GM19351 (cell line): ENCODE results near the gene ACER3.

ENCODE experiments used
- ATAC-seq: cut with Tn5 transposase; IDR thresholded peaks from one replicate; pipeline ENCODE4 v1.9.1; 2021; ENCODE audit warnings: mild to moderate bottlenecking, moderate library complexity; ENCODE audit not compliant: unreplicated experiment

The ACER3 gene

DNA sequence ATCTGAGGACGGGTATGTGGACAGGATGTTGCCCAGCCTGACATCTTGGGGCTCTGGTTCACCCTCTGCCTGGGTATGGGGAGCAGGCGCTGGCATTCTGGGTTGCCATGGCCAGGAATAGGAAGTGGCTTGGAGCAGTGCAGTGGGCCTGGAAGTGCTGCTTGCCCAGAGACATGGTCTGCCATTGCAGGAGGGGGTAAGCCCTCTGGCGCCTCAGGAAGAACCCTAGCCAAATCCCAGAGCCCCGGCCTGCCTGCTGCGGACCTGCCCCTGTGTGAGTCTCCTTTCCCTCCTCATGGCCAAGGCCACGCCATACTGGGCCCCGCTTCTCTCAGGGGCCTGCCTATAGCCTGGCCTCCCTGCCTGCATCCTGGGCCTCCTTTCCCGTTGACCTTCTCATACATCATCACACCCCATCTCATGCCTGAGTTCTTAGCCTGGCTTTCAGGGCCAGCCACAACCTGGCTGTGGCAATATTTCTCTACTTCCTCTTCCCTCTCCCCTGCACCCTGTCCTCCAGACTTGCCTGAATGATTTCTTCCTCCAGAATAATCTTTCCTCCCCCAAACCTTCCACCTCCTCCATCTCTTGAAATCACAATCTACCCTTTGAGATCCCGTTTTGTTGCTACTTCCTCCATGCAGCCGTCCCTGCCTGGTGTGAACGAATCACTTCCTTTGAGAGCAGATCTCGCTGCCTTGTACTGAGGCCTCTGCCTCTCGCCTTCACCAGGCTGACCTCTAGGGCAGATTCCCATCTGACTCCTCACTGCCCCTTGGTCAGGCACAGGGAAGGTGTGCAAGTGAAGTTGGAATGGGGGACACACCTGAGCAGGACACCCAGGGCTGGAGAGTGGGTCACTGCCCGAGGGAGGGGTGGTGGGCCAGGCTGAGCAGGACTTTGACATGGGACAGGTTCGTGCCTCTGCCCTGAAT, 211.2 kb downstream of the ACER3 start:
- ATAC-seq: no peak

- ATAC-seq: no peak
Measured at GRCh38 chr11:77072851-77073327, 212.2 kb downstream of the ACER3 start.

GRCh38 chr11:77073328-77074001, 212.7 kb downstream of the ACER3 start:
- ATAC-seq: no peak

- ATAC-seq: no peak
Measured at GRCh38 chr11:77074205-77074604, 213.5 kb downstream of the ACER3 start.

DNA sequence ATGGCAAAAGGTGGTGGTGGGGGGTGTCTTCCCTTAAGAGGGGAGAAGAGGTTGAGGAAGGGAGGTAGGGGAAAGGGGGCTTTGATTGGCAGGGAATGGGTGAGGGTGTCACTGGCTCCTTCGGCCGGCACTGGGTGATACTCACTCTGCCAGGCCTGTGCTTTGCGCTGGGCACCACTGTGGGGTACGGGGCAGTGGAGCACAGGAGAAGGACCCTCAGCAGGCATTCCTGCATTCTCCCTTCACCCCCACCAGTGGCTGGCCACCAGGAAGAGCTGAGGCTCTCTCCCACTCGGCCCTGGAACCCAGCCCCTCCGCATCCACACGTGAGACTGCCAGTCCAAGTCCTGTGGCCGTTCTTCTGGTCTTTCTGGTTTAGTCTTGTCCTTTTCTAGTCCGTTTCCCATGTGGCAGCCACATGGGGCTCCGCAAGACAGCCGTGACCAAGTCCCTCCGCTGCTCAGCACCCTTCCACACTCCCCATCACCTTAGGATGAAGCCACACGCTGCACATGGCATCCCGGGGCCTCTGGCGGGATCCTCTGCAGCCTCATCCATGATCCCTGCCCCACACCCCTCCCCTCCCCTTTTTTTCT, 214.0 kb downstream of the ACER3 start:
- no peak for ATAC-seq

DNA sequence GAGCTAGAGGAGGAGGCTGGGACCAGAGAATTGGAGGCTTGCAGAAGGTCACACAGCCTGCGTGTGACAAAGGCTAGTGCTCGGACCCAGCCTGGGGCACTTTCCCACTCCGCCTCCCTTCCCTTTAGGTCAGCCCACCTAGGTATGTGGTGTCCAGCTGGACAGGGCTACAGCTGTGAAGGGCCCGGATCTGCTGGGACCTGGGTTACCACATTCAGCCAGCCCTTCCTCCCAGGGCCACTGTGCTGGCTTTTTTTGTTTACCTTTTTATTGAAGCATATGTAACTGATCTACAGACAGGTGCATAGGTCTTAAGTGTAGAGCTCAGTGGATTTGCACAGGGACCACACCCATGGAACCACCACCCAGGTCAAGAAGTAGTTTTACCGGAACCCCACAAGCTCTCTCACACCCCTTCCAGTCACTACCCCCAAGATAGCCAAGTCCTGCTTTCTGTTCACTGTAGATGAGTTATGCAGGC, 214.7 kb downstream of the ACER3 start:
- ATAC-seq: no peak
